HepG2 (cell line): Measurements from ENCODE around the gene HRG. TPM values are rescaled to one million over a fixed set of nuclear protein-coding genes. Genes with fewer than 3 reads are reported as not detected.

ENCODE experiments used
- FOXK2 ChIP-seq: fragments of 450-650 bp; IDR thresholded peaks from 2 replicates; pipeline ENCODE4 v1.6.1; 2016
- NCOA2 ChIP-seq: sonication (generic); formaldehyde crosslinking; IDR thresholded peaks from 2 replicates; pipeline ENCODE4 v1.8.0; 2022; ENCODE audit warnings: inconsistent platforms
- POLR2AphosphoS2 ChIP-seq: IDR thresholded peaks from 2 replicates; pipeline ENCODE4 v1.6.1; 2011; ENCODE audit warnings: low read depth, low read length, improper control_type of control experiment
- POLR2AphosphoS5 ChIP-seq: IDR thresholded peaks from 2 replicates; pipeline ENCODE4 v1.6.1; 2012; ENCODE audit warnings: low read depth, low read length
- RXRB ChIP-seq: IDR thresholded peaks from 2 replicates; pipeline ENCODE4 v1.6.1; 2016; ENCODE audit warnings: borderline replicate concordance, missing genetic modification reagents, missing compliant biosample characterization
- SMAD3 ChIP-seq: sonication (generic); formaldehyde crosslinking; IDR thresholded peaks from 2 replicates; pipeline ENCODE4 v1.4.0; 2020; ENCODE audit warnings: missing genetic modification reagents
- ZNF17 ChIP-seq: sonication (generic); formaldehyde crosslinking; IDR thresholded peaks from 2 replicates; pipeline ENCODE4 v1.5.0; 2020; ENCODE audit warnings: mild to moderate bottlenecking, missing genetic modification reagents
- ZNF292 ChIP-seq: sonication (generic); formaldehyde crosslinking; IDR thresholded peaks from 2 replicates; pipeline ENCODE4 v1.8.1; 2022; ENCODE audit warnings: mild to moderate bottlenecking, low read depth, missing genetic modification reagents, borderline replicate concordance
- polyA plus RNA-seq, 8 experiments: library from polyadenylated mRNA; depleted of rRNA in 3 of 8; stranded (reverse) in 7 of 8; unstranded in 1 of 8; fragments of >200 nt; fragmentation: Illumina TruSeq in 4 of 8; extraction: Trizol in 4 of 8; gene quantifications; 2 replicates each; pipeline versions ENCODE4 v1.2.1 to v1.2.3, GENCODE V29; 2011 to 2016; ENCODE audit warnings: low read depth in 4 of 8, missing spikeins in 1 of 8, mixed read lengths in 1 of 8; ENCODE audit not compliant: insufficient read depth in 1 of 8
- total RNA-seq, 5 experiments: library from RNA; depleted of rRNA; stranded (reverse); fragments of >200 nt; fragmentation: Illumina TruSeq; extraction: Trizol; gene quantifications; 2 replicates each; pipeline ENCODE4 v1.2.3, GENCODE V29; 2016; ENCODE audit warnings: low read depth in 1 of 5
- TF ChIP-seq, protein P1 (sequence below), 2 experiments: sonication (generic) in 1 of 2; formaldehyde crosslinking in 1 of 2; IDR thresholded peaks; 2 replicates each; pipeline versions ENCODE4 v1.5.1 to v1.6.1; 2011 to 2020; ENCODE audit warnings: borderline replicate concordance in 1 of 2, low read depth in 1 of 2, low read length in 1 of 2, mild to moderate bottlenecking in 1 of 2, missing genetic modification reagents in 1 of 2, moderate library complexity in 1 of 2
- TF ChIP-seq, protein P2 (sequence below): sonication (generic); formaldehyde crosslinking; IDR thresholded peaks from 2 replicates; pipeline ENCODE4 v1.4.0; 2020; ENCODE audit warnings: missing genetic modification reagents, mild to moderate bottlenecking, borderline replicate concordance
- TF ChIP-seq, protein P3 (sequence below): sonication (generic); formaldehyde crosslinking; IDR thresholded peaks from 2 replicates; pipeline ENCODE4 v1.5.1; 2020; ENCODE audit warnings: missing genetic modification reagents, mild to moderate bottlenecking, borderline replicate concordance
- TF ChIP-seq, protein P4 (sequence below): sonication (generic); formaldehyde crosslinking; IDR thresholded peaks from 2 replicates; pipeline ENCODE4 v1.5.0; 2020; ENCODE audit warnings: mild to moderate bottlenecking, missing genetic modification reagents, borderline replicate concordance
- TF ChIP-seq, protein P5 (sequence below): sonication (generic); formaldehyde crosslinking; IDR thresholded peaks from 2 replicates; pipeline ENCODE4 v1.4.0; 2020; ENCODE audit warnings: missing genetic modification reagents, borderline replicate concordance

Gene HRG
- total and polyA plus RNA-seq, 2 of the 13 experiments (the other 11 are each of a cell fraction or from before 2014, with no cell fraction given), result 0.09 to 0.11 TPM

DNA sequence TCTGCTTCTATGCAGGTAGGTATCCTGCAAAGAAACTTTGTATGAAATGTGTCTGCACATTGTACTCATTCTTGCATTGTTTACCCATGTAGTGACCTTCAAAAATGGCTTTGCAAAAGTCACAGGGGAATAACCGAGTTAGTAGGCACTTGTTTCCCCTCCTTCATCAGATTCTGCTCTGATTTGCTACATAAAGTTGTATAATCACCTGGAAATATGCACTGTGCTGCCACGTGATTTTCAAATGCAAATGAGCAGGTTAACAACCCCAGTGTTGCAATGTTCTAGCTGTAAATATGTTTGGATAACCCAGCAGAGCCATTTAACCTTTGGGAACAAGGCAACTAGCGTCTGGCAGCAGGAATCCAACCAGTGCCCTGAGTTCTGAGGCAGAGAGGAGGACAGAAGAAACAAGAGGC, 51.2 kb downstream of the HRG start, which contains the start of gene KNG1 (continued):
- TF ChIP-seq, protein P1, sequence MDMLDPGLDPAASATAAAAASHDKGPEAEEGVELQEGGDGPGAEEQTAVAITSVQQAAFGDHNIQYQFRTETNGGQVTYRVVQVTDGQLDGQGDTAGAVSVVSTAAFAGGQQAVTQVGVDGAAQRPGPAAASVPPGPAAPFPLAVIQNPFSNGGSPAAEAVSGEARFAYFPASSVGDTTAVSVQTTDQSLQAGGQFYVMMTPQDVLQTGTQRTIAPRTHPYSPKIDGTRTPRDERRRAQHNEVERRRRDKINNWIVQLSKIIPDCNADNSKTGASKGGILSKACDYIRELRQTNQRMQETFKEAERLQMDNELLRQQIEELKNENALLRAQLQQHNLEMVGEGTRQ (IDR thresholded peaks at IDR 0.05; ENCODE audit: low read depth, low read length), result no peak
- TF ChIP-seq, protein P1 (CRISPR knock-in tag; IDR thresholded peaks at IDR 0.05; ENCODE audit: borderline replicate concordance), result peak; percentile 69; the same call in 1 of the 2 replicates
- TF ChIP-seq, protein P2, sequence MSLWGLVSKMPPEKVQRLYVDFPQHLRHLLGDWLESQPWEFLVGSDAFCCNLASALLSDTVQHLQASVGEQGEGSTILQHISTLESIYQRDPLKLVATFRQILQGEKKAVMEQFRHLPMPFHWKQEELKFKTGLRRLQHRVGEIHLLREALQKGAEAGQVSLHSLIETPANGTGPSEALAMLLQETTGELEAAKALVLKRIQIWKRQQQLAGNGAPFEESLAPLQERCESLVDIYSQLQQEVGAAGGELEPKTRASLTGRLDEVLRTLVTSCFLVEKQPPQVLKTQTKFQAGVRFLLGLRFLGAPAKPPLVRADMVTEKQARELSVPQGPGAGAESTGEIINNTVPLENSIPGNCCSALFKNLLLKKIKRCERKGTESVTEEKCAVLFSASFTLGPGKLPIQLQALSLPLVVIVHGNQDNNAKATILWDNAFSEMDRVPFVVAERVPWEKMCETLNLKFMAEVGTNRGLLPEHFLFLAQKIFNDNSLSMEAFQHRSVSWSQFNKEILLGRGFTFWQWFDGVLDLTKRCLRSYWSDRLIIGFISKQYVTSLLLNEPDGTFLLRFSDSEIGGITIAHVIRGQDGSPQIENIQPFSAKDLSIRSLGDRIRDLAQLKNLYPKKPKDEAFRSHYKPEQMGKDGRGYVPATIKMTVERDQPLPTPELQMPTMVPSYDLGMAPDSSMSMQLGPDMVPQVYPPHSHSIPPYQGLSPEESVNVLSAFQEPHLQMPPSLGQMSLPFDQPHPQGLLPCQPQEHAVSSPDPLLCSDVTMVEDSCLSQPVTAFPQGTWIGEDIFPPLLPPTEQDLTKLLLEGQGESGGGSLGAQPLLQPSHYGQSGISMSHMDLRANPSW, result no peak
- no peak for TF ChIP-seq SMAD3 (CRISPR knock-in tag)
- TF ChIP-seq, protein P3, sequence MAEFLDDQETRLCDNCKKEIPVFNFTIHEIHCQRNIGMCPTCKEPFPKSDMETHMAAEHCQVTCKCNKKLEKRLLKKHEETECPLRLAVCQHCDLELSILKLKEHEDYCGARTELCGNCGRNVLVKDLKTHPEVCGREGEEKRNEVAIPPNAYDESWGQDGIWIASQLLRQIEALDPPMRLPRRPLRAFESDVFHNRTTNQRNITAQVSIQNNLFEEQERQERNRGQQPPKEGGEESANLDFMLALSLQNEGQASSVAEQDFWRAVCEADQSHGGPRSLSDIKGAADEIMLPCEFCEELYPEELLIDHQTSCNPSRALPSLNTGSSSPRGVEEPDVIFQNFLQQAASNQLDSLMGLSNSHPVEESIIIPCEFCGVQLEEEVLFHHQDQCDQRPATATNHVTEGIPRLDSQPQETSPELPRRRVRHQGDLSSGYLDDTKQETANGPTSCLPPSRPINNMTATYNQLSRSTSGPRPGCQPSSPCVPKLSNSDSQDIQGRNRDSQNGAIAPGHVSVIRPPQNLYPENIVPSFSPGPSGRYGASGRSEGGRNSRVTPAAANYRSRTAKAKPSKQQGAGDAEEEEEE, result no peak
- TF ChIP-seq ZNF292, result peak; percentile 59; the same call in 1 of the 2 replicates
- TF ChIP-seq ZNF17 (CRISPR knock-in tag), result no peak
- peak; percentile 63 for TF ChIP-seq RXRB (CRISPR knock-in tag)
- peak; percentile 44; the same call in 1 of the 2 replicates for TF ChIP-seq NCOA2 (CRISPR knock-in tag)
- TF ChIP-seq FOXK2, result no peak
- TF ChIP-seq POLR2AphosphoS5, result no peak
- TF ChIP-seq, protein P4, sequence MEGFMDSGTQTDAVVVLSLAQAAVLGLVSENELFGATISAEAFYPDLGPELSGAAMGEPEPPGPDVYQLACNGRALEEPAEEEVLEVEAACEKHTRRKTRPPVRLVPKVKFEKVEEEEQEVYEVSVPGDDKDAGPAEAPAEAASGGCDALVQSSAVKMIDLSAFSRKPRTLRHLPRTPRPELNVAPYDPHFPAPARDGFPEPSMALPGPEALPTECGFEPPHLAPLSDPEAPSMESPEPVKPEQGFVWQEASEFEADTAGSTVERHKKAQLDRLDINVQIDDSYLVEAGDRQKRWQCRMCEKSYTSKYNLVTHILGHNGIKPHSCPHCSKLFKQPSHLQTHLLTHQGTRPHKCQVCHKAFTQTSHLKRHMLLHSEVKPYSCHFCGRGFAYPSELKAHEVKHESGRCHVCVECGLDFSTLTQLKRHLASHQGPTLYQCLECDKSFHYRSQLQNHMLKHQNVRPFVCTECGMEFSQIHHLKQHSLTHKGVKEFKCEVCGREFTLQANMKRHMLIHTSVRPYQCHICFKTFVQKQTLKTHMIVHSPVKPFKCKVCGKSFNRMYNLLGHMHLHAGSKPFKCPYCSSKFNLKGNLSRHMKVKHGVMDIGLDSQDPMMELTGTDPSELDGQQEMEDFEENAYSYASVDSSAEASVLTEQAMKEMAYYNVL, result no peak
- TF ChIP-seq, protein P5, sequence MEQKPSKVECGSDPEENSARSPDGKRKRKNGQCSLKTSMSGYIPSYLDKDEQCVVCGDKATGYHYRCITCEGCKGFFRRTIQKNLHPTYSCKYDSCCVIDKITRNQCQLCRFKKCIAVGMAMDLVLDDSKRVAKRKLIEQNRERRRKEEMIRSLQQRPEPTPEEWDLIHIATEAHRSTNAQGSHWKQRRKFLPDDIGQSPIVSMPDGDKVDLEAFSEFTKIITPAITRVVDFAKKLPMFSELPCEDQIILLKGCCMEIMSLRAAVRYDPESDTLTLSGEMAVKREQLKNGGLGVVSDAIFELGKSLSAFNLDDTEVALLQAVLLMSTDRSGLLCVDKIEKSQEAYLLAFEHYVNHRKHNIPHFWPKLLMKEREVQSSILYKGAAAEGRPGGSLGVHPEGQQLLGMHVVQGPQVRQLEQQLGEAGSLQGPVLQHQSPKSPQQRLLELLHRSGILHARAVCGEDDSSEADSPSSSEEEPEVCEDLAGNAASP, result peak; percentile 36; the same call in 1 of the 2 replicates
- TF ChIP-seq POLR2AphosphoS2, result no peak
